Esophagus squamous epithelium (tissue), 4 donors: ENCODE measurements around the gene TMEM271.

Experiments used
- POLR2A ChIP-seq, 4 donors: fragments of 450-650 bp; IDR thresholded peaks; one replicate each; pipeline ENCODE4 v1.6.1; 2017; ENCODE audit warnings: antibody characterized with exemption in 4 of 4, mild to moderate bottlenecking in 4 of 4, moderate library complexity in 3 of 4
- TF ChIP-seq, protein P1 (sequence below), 6 experiments: fragments of 450-650 bp in 4 of 6; fragments of 200-600 bp in 2 of 6; sonication (generic) in 2 of 6; IDR thresholded peaks; one replicate each; pipeline ENCODE4 v1.5.1; 2016 to 2019; ENCODE audit warnings: antibody characterized with exemption in 6 of 6, mild to moderate bottlenecking in 4 of 6, moderate library complexity in 4 of 6

DNA sequence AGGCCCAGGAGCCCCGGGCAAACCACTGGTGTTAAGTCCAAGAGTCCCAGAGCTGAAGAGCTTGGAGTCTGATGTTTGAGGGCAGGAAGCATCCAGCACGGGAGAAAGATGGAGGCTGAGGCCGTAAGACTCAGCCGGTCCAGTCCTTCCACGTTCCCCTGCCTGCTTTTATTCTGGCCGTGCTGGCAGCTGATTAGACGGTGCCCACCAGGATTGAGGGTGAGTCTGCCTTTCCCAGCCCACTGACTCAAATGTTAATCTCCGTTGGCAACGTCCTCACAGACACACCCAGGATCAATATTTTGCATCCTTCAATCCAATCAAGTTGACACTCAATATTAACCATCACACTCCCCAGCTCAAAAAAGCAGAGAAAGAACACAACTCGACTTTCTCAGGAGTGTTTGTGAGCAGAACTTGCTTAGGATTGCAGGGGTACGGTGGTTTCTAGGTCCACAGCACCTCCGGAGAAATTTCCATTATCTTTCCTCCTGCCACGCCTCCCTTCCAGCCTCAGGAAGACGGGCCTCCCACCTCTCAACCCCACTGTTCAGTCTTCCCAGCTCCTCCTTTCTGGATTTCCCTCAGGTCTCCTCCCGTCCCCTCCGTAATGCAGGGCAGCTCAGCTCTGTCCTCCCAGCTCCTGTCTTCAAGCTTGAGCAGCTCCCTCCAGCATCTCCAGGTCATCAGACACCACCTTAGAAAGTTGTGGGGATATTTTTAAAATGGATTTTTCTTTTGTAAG is 13.3 kb upstream of the TMEM271 start:
- no peak for TF ChIP-seq POLR2A (IDR thresholded peaks at IDR 0.05)
- TF ChIP-seq, protein P1, sequence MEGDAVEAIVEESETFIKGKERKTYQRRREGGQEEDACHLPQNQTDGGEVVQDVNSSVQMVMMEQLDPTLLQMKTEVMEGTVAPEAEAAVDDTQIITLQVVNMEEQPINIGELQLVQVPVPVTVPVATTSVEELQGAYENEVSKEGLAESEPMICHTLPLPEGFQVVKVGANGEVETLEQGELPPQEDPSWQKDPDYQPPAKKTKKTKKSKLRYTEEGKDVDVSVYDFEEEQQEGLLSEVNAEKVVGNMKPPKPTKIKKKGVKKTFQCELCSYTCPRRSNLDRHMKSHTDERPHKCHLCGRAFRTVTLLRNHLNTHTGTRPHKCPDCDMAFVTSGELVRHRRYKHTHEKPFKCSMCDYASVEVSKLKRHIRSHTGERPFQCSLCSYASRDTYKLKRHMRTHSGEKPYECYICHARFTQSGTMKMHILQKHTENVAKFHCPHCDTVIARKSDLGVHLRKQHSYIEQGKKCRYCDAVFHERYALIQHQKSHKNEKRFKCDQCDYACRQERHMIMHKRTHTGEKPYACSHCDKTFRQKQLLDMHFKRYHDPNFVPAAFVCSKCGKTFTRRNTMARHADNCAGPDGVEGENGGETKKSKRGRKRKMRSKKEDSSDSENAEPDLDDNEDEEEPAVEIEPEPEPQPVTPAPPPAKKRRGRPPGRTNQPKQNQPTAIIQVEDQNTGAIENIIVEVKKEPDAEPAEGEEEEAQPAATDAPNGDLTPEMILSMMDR (IDR thresholded peaks at IDR 0.05), result no peak
